Ammon's horn (tissue), 1 donor: ENCODE data around the gene PPP6R2.

Source experiments
- DNase-seq: peaks from one replicate; pipeline ENCODE4 v3.0.0-alpha.2; 2016; ENCODE audit warnings: low spot score

Gene PPP6R2

DNA sequence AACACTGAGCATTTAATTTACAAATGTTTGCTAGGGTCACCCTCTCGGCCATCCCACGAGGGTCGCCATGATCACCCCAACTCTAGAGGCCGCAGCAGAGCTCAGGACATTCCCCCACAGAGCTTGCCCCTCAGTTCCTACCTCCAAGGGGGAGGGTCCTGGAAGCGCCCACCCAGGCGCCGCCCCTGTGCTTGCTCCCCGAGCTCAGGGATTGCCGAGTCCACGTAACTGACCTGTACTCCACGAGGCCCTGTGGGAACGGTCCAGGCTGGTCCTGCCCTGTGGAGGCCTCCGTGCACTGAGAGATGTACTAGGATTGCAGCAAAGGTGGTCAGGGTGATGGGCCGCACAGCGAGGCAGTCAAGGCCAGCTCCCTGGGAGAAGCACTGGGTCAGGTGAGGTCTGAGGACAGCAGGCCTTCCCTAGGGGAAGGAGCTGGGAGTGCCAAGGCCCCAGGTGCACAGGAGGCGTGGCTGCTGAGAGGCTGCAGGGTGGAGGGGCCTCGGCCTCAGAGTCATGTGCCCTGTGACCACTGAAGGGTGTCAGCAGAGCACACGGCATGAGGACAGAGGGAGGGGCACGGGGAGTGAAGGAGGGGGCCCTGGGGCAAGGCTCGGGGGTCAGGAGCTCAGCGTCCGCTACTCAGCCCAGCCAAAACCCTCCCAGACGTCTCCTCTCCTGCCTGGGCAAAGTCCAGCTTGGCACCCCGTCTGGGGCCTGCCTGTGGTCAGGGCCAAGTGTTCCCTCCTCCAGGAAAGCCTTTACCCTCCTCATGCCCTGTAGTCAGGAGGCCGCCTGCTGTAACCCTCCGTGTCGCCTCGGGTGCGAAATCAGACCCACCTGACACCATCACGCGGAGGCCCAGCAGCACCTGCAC, 141.1 kb downstream of the PPP6R2 start:
- DNase-seq, result no peak

DNA sequence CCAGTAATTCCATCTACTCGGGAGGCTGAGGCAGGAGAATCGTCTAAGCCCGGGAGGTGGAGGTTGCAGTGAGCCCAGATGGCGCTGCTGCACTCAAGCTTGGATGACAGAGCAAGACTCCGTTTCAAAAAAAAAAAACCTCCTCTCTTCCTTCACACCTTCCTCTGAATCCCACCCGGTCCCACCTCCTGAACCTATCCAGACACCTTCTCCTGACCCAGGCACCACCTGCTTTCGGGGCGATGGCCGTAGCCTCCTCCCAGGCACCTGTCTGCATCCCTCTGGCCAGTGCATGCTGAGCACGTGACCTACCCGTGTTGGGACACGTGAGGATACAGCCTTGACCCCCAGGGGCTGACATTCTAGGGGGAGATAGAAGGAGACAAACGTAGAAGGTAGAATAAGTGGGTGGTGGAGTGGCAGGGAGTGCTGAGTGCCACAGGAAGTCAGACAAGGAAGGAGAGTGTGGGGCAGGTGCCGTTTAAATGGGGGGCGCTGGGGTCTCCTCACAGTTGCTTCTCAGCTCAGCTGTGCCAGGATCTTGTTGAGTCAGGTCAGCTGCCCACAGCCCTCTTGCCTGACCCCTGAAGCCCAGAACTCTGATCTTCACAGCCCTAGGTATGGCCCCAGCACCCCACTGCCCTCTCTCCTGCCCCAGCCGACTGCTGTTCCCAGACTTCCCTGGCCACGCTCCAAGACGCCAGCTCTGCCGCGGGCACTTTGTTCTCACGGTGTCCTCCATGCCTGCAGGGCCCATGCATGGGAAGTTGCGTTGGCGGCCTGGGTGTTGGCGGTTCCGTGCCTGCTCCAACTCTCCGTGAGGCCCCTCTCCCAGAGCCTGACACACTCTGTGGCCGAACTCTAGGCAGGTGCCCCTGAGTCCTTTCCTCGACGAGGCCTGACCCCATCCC, 142.3 kb downstream of the PPP6R2 start:
- no peak for DNase-seq

DNA sequence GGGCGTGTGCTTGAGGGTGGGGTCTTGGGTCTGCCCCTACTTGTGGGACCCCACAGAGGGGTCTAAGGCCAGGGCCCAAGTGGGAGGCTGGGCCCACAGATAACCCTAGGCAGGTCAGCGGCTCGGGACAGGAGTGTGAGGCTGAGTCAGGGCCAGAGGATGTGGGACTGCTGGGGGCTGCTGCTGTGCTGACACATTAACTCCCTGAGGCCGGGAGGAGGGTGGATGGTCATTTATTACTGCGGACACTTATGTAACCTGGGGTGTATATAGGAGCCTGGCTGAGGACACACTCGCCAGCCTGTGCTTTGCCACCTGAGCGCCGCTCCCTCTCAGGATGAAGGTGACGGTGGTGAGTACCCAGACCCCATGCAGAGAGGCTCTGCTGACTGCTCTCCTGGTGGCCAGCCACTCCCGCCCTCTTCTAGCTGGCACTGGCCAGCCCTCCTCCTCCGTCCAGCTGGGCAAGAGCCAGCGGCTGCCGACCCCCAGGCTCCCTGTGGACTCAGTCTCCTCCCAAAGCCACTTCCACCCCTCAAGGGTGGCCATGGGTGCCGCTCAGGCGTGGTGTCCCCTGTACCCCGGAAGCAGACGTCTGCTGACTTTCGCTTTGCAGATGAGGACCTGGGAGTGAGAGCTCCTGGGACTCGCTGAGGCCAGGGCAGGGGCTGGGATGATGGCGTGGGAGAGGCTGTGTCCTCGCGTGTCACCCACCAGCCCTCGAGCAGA, 143.6 kb downstream of the PPP6R2 start, which contains the start of gene MIOX:
Gene MIOX (plus strand): TSS at position 299 of the 729 bp plus-strand sequence. CDS start 39 bp downstream, at position 338.
- no peak for DNase-seq

DNA sequence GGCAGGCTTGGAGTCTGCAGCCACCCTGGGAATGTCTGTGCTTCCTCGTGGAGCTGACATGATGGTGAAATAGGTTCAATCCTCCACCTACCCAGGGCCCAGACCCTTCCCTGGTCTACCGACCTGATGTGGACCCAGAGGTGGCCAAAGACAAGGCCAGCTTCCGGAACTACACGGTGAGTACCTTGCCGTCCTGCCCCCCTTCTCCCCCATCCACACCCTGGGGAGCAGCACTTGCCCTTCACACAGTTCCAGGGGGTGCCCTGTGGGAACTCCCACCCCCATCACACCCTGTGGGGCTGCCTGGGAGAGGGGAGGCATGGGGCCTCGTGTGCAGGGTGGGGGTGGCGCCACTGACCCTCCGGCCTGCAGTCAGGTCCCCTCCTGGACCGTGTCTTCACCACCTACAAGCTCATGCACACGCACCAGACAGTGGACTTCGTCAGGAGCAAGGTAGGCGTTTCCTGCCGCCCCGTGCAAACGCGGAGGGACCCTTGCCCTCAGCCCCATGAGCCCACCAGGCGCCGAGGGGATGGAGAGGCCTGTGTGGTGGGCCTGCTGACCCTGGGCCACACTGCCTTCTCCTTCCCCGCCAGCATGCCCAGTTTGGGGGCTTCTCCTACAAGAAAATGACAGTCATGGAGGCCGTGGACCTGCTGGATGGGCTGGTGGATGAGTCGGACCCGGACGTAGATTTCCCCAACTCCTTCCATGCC, 144.3 kb downstream of the PPP6R2 start:
- no peak for DNase-seq

DNA sequence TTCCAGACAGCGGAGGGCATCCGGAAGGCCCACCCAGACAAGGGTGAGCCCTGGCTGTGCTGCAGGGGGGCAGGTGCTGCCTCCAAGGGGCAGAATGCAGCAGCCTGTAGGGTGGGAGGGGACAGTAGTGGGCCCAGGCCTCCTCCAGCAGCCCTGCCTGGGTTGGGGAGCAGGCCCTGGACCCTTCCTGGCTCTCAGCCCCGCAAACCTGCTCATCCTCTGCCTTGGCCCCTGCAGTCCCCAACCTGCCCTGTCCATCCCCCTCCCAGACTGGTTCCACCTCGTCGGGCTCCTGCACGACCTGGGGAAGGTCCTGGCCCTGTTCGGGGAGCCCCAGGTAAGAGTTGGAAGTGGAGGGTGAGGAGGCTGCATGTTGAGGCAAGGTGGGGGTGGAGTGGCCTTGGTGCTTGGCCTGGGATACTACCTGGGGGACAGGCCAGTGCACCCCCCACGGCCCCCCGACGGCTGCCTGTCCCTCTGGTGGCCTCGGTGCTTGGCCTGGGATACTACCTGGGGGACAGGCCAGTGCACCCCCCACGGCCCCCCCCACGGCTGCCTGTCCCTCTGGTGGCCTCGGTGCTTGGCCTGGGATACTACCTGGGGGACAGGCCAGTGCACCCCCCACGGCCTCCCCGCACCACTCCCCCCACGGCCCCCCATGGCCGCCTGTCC, 145.0 kb downstream of the PPP6R2 start:
- no peak for DNase-seq

DNA sequence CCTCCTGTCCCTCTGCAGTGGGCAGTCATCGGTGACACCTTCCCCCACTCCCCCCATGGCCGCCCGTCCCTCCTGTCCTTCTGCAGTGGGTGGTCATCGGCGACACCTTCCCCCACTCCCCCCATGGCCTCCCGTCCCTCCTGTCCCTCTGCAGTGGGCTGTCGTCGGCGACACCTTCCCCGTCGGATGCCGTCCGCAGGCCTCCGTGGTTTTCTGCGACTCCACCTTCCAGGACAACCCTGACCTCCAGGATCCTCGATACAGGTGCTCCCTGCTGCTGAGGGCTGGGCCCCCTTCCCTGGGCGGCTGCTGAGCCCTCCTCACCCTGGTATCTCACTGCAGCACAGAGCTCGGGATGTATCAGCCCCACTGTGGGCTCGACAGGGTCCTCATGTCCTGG, 145.8 kb downstream of the PPP6R2 start:
- no peak for DNase-seq

DNA sequence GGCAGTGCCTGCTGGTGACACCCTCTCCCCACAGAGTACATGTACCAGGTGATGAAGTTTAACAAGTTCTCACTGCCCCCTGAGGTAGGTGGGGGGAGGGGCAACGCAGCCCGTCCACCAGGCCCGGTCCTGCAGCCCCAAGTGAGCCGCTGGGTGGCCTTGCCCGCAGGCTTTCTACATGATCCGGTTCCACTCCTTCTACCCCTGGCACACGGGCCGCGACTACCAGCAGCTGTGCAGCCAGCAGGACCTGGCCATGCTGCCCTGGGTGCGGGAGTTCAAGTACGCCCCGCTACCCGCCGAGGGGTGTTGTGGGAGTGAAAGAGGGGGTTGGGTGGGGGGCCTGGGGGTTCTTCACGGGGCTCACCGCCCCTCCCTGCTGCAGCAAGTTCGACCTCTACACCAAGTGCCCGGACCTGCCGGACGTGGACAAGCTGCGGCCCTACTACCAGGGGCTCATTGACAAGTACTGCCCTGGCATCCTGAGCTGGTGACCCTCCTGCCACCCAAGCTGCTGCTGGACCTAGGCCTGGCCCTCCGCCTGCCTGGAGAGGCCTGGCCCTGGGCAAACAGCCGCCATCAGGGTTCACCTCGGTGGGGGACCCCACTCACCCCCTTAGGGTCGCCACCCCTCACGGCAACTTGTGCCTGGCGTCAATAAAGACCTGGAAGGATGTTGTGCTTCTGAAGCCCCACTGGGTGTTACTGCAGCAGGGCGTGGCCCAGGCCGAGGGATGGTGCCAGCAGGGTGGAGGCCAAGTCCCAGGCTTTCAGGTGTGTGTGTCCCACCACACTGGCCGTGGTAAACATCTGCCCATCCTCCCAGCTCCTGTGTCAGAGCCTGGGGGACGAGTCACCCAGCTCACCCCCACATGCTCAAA, 146.5 kb downstream of the PPP6R2 start:
- no peak for DNase-seq

GRCh38 chr22:50490531-50491308, 147.6 kb downstream of the PPP6R2 start:
- DNase-seq, result no peak
